NB4 (cell line): ENCODE data around the gene LGR5.

ENCODE experiments used
- POLR2A ChIP-seq: IDR thresholded peaks from 2 replicates; pipeline ENCODE4 v1.6.1; 2011; ENCODE audit warnings: mild to moderate bottlenecking; ENCODE audit not compliant: insufficient read length; ENCODE audit errors: extremely low read depth
- TF ChIP-seq, protein P1 (sequence below): IDR thresholded peaks from one replicate; pipeline ENCODE4 v1.5.1; 2012; ENCODE audit warnings: low read depth, low read length

DNA sequence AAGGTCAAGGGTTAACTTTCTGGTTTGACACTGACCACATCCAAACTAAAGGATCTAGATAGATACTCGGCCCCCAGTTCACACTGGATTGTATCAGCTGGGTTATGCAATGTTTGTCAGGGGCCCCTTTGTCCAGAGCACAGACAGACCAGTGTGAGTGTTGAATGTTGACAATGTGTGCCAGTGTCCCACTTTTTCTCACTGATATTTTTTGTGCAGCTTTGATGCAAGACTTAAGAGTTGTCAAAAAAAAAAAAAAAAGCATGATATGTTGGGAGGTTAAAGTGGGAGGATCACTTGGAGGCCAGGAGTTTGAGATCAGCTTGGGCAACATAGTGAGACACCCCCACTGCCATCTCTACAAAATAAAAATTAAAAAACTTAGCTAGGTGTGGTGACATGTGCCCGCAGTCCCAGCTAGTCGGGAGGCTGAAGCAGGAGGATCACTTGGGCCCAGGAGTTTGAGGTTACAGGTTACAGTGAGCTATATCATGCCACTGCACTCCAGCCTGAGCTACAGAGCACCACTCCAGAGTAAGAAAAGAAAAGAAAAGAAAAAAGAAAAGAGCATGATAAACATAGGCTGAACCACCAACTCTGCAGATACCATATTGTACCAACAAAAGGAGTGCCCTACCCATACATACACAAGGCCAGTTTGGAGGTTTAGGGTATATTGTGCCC, 97.5 kb downstream of the LGR5 start:
- TF ChIP-seq, protein P1, sequence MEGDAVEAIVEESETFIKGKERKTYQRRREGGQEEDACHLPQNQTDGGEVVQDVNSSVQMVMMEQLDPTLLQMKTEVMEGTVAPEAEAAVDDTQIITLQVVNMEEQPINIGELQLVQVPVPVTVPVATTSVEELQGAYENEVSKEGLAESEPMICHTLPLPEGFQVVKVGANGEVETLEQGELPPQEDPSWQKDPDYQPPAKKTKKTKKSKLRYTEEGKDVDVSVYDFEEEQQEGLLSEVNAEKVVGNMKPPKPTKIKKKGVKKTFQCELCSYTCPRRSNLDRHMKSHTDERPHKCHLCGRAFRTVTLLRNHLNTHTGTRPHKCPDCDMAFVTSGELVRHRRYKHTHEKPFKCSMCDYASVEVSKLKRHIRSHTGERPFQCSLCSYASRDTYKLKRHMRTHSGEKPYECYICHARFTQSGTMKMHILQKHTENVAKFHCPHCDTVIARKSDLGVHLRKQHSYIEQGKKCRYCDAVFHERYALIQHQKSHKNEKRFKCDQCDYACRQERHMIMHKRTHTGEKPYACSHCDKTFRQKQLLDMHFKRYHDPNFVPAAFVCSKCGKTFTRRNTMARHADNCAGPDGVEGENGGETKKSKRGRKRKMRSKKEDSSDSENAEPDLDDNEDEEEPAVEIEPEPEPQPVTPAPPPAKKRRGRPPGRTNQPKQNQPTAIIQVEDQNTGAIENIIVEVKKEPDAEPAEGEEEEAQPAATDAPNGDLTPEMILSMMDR = no peak
- no peak for TF ChIP-seq POLR2A
